GM12878 (cell line): ENCODE results near the gene SPAG16. TPM values are rescaled to one million over a fixed set of nuclear protein-coding genes. Genes with fewer than 3 reads are reported as not detected.

Experiments used
- ATAC-seq: fragments of 200-7000 bp; cut with Tn5 transposase; 3 replicates; pipeline ENCODE4 v1.9.1; 2020; ENCODE audit warnings: mild to moderate bottlenecking, moderate library complexity
- BruUV-seq: library from RNA; stranded (reverse); fragments of 400-500 nt; replicated peaks from 2 replicates; lab custom pipeline; 2021; lab: Mats Ljungman, UMichigan
- CTCF ChIA-PET: fragments of 300-600 bp; sonication (Branson Sonifier 250); formaldehyde crosslinking; extraction: SDS; loops from one replicate; lab custom pipeline; 2021; ENCODE audit warnings: inconsistent platforms; lab: Yijun Ruan, JAX
- POLR2A ChIA-PET: fragments of 350-600 bp; formaldehyde crosslinking; extraction: SDS; loops from one replicate; lab custom pipeline; 2021; ENCODE audit warnings: inconsistent platforms; lab: Charles Lee
- RAD21 ChIA-PET: fragments of 300-600 bp; sonication (Branson Sonifier 250); formaldehyde crosslinking; loops from one replicate; lab custom pipeline; 2023; ENCODE audit warnings: antibody characterized with exemption; ENCODE audit not compliant: unreplicated experiment; lab: Charles Lee
- SMC1A ChIA-PET: fragments of 300-600 bp; sonication (Branson Sonifier 250); formaldehyde crosslinking; loops from one replicate; lab custom pipeline; 2023; ENCODE audit not compliant: unreplicated experiment, uncharacterized antibody; lab: Charles Lee
- DNase-seq: peaks from one replicate; pipeline ENCODE4 v3.0.0-alpha.2; 2011; ENCODE audit warnings: low read depth, low spot score
- FAIRE-seq: peaks from 3 replicates; lab custom pipeline; 2011; peaks lifted over from hg19 to GRCh38; lab: Jason Lieb, UNC
- H2AFZ ChIP-seq: 2 replicates; pipeline ENCODE4 v1.6.0; 2011; ENCODE audit warnings: low read depth, low read length, control low read depth; ENCODE audit not compliant: control insufficient read depth
- H3K27ac ChIP-seq: 2 replicates; pipeline ENCODE4 v1.5.1; 2011; ENCODE audit warnings: control low read depth; ENCODE audit not compliant: control insufficient read depth, insufficient read depth
- H3K27me3 ChIP-seq, 2 experiments: replicated peaks in 1 of 2; 2 replicates each; pipeline versions ENCODE4 v1.6.0 to v1.6.1; 2011; ENCODE audit warnings: low read length in 1 of 2; ENCODE audit not compliant: control insufficient read depth in 2 of 2, insufficient read depth in 2 of 2
- H3K36me3 ChIP-seq, 2 experiments: 2 replicates each; pipeline ENCODE4 v1.5.1; 2011; ENCODE audit warnings: low read length in 1 of 2; ENCODE audit not compliant: control insufficient read depth in 2 of 2, insufficient read depth in 2 of 2
- H3K4me1 ChIP-seq: 2 replicates; pipeline ENCODE4 v1.6.1; 2011; ENCODE audit warnings: mild to moderate bottlenecking, low read length, moderate library complexity, mixed read lengths; ENCODE audit not compliant: control insufficient read depth, insufficient read depth
- H3K4me2 ChIP-seq: 2 replicates; pipeline ENCODE4 v1.6.0; 2011; ENCODE audit warnings: control low read depth; ENCODE audit not compliant: control insufficient read depth, insufficient read depth
- H3K4me3 ChIP-seq: fragments of 200-600 bp; sonication (generic); 2 replicates; pipeline ENCODE4 v1.5.1; 2016
- H3K79me2 ChIP-seq: 2 replicates; pipeline ENCODE4 v1.6.0; 2011; ENCODE audit warnings: low read length; ENCODE audit not compliant: control insufficient read depth, insufficient read depth
- H3K9ac ChIP-seq: 2 replicates; pipeline ENCODE4 v1.8.0; 2011; ENCODE audit warnings: low read length, control low read depth, mixed read lengths; ENCODE audit not compliant: control insufficient read depth, insufficient read depth
- H3K9me3 ChIP-seq: replicated peaks from 3 replicates; pipeline ENCODE4 v1.5.1; 2011; ENCODE audit warnings: mild to moderate bottlenecking, low read length; ENCODE audit not compliant: control insufficient read depth, insufficient read depth
- H4K20me1 ChIP-seq: 2 replicates; pipeline ENCODE4 v1.6.0; 2011; ENCODE audit not compliant: control insufficient read depth, insufficient read depth
- ASH2L ChIP-seq: fragments of 300-600, 200-600 bp; sonication (generic); IDR thresholded peaks from 2 replicates; pipeline ENCODE4 v1.6.1; 2017; ENCODE audit warnings: low read depth, mild to moderate bottlenecking, borderline replicate concordance
- EGR1 ChIP-seq, 2 experiments: IDR thresholded peaks; 1 replicate in 1 of 2; 2 replicates in 1 of 2; pipeline ENCODE4 v1.6.1; 2011 to 2012; ENCODE audit warnings: low read depth in 2 of 2, low read length in 2 of 2, borderline replicate concordance in 1 of 2, mild to moderate bottlenecking in 1 of 2, moderate library complexity in 1 of 2
- FOXM1 ChIP-seq: IDR thresholded peaks from 2 replicates; pipeline ENCODE4 v1.6.1; 2012; ENCODE audit warnings: low read depth, mild to moderate bottlenecking, inconsistent platforms, low read length, moderate library complexity
- GABPA ChIP-seq: IDR thresholded peaks from 2 replicates; pipeline ENCODE4 v1.6.1; 2014; ENCODE audit warnings: antibody characterized with exemption, low read depth, mild to moderate bottlenecking, inconsistent platforms
- MXI1 ChIP-seq: fragments of 150-350 bp; IDR thresholded peaks from 2 replicates; pipeline ENCODE4 v1.6.1; 2011; ENCODE audit warnings: low read depth, mild to moderate bottlenecking, inconsistent platforms, low read length, improper control_type of control experiment
- PBX3 ChIP-seq: IDR thresholded peaks from 2 replicates; pipeline ENCODE4 v1.6.1; 2011; ENCODE audit warnings: mild to moderate bottlenecking, low read depth, low read length, moderate library complexity; ENCODE audit not compliant: insufficient replicate concordance
- RCOR1 ChIP-seq: conservative IDR thresholded peaks from 2 replicates; pipeline ENCODE4 v1.6.1; 2012; ENCODE audit warnings: low read depth, low read length, improper control_type of control experiment
- TBL1XR1 ChIP-seq: IDR thresholded peaks from 2 replicates; pipeline ENCODE4 v1.6.1; 2012; ENCODE audit warnings: low read depth, low read length, improper control_type of control experiment
- ZNF217 ChIP-seq: fragments of 450-650 bp; IDR thresholded peaks from 2 replicates; pipeline ENCODE4 v1.6.1; 2017; ENCODE audit warnings: antibody characterized with exemption, mild to moderate bottlenecking
- ZNF24 ChIP-seq: fragments of 450-650 bp; IDR thresholded peaks from 2 replicates; pipeline ENCODE4 v1.6.1; 2017; ENCODE audit warnings: antibody characterized with exemption, mild to moderate bottlenecking
- ZNF274 ChIP-seq: IDR thresholded peaks from one replicate; pipeline ENCODE4 v1.8.0; 2011; ENCODE audit not compliant: insufficient read length, insufficient read depth
- WGBS: methylation state at CpG from one replicate; pipeline ENCODE4 v1.1.6; 2016; ENCODE audit warnings: low lambda C conversion rate; ENCODE audit not compliant: insufficient replicate concordance, insufficient coverage; ENCODE audit errors: missing lambda C conversion rate; 5-methylcytosine and 5-hydroxymethylcytosine counted together
- in situ Hi-C: fragments of 300-500 bp; cut with MboI; formaldehyde crosslinking; loops from 9 replicates; pipeline ENCODE4 v1.14.3; 2018; ENCODE audit warnings: mixed read lengths
- intact Hi-C: fragments of 100-400 bp; cut with micrococcal nuclease; formaldehyde crosslinking; loops from one replicate; pipeline ENCODE4 v1.14.2; 2022; ENCODE audit not compliant: unreplicated experiment
- polyA plus RNA-seq, 11 experiments: library from polyadenylated mRNA; depleted of rRNA in 4 of 11; unstranded in 6 of 11; stranded (reverse) in 5 of 11; fragments of >200 nt; fragmentation: Nextera tagmentation in 4 of 11; fragmentation: Illumina TruSeq in 1 of 11; extraction: Ambion mirVana in 4 of 11; extraction: Trizol in 1 of 11; gene quantifications; 1 replicate in 1 of 11; 2 replicates in 10 of 11; pipeline versions ENCODE4 v1.2.1 to v1.2.3, GENCODE V29; 2011 to 2016; ENCODE audit warnings: inconsistent platforms in 2 of 11, missing spikeins in 2 of 11, low read depth in 1 of 11
- total RNA-seq, 4 experiments: library from RNA; depleted of rRNA in 3 of 4; stranded (reverse); fragments of >200 nt in 3 of 4; fragmentation: Illumina TruSeq in 1 of 4; extraction: Trizol in 1 of 4; gene quantifications; 2 replicates each; pipeline versions ENCODE4 v1.2.1 to v1.2.3, GENCODE V29; 2013 to 2021
- TF ChIP-seq, protein P1 (sequence below), 3 experiments: IDR thresholded peaks in 2 of 3; conservative IDR thresholded peaks in 1 of 3; 2 replicates each; pipeline ENCODE4 v1.5.1; 2011; ENCODE audit warnings: low read depth in 3 of 3, low read length in 3 of 3, mild to moderate bottlenecking in 3 of 3, control low read depth in 2 of 3, moderate library complexity in 2 of 3, inconsistent platforms in 1 of 3, mixed read lengths in 1 of 3; ENCODE audit not compliant: control insufficient read depth in 2 of 3, insufficient read depth in 1 of 3; ENCODE audit errors: extremely low read depth in 1 of 3
- TF ChIP-seq, protein P2 (sequence below): IDR thresholded peaks from 2 replicates; pipeline ENCODE4 v1.6.1; 2011; ENCODE audit warnings: borderline replicate concordance, low read depth, mild to moderate bottlenecking, moderate library complexity, mixed read lengths, low read length; ENCODE audit not compliant: insufficient read depth; ENCODE audit errors: extremely low read length
- TF ChIP-seq, protein P3 (sequence below): fragments of 450-650 bp; IDR thresholded peaks from 2 replicates; pipeline ENCODE4 v1.6.1; 2018; ENCODE audit warnings: borderline replicate concordance, mild to moderate bottlenecking; ENCODE audit not compliant: partially characterized antibody

SPAG16 gene
- total and polyA plus RNA-seq, 10 of the 15 experiments (the other 5 are each of a cell fraction or from before 2014, with no cell fraction given): 6.0 to 25.0 (median 15.2) TPM

- H3K4me1 ChIP-seq: peaks cover 14% of the 10 kb centered on the region
- TF ChIP-seq, protein P1, sequence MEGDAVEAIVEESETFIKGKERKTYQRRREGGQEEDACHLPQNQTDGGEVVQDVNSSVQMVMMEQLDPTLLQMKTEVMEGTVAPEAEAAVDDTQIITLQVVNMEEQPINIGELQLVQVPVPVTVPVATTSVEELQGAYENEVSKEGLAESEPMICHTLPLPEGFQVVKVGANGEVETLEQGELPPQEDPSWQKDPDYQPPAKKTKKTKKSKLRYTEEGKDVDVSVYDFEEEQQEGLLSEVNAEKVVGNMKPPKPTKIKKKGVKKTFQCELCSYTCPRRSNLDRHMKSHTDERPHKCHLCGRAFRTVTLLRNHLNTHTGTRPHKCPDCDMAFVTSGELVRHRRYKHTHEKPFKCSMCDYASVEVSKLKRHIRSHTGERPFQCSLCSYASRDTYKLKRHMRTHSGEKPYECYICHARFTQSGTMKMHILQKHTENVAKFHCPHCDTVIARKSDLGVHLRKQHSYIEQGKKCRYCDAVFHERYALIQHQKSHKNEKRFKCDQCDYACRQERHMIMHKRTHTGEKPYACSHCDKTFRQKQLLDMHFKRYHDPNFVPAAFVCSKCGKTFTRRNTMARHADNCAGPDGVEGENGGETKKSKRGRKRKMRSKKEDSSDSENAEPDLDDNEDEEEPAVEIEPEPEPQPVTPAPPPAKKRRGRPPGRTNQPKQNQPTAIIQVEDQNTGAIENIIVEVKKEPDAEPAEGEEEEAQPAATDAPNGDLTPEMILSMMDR (IDR thresholded peaks at IDR 0.05 in 2 of 3, conservative IDR thresholded peaks at IDR 0.05 in 1 of 3; ENCODE audit: control insufficient read depth in 2 of 3, extremely low read depth in 1 of 3, insufficient read depth in 1 of 3, low read depth in 3 of 3, low read length in 3 of 3): no peak
- TF ChIP-seq ZNF217: no peak
- no peak for TF ChIP-seq GABPA
- TF ChIP-seq, protein P2, sequence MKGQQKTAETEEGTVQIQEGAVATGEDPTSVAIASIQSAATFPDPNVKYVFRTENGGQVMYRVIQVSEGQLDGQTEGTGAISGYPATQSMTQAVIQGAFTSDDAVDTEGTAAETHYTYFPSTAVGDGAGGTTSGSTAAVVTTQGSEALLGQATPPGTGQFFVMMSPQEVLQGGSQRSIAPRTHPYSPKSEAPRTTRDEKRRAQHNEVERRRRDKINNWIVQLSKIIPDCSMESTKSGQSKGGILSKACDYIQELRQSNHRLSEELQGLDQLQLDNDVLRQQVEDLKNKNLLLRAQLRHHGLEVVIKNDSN: no peak
- no peak for TF ChIP-seq TBL1XR1
- no peak for TF ChIP-seq ASH2L
- no peak for TF ChIP-seq MXI1
- TF ChIP-seq ZNF24: no peak
- TF ChIP-seq PBX3: no peak
- no peak for TF ChIP-seq ZNF274
- TF ChIP-seq RCOR1: no peak
- TF ChIP-seq FOXM1: no peak
- TF ChIP-seq, protein P3, sequence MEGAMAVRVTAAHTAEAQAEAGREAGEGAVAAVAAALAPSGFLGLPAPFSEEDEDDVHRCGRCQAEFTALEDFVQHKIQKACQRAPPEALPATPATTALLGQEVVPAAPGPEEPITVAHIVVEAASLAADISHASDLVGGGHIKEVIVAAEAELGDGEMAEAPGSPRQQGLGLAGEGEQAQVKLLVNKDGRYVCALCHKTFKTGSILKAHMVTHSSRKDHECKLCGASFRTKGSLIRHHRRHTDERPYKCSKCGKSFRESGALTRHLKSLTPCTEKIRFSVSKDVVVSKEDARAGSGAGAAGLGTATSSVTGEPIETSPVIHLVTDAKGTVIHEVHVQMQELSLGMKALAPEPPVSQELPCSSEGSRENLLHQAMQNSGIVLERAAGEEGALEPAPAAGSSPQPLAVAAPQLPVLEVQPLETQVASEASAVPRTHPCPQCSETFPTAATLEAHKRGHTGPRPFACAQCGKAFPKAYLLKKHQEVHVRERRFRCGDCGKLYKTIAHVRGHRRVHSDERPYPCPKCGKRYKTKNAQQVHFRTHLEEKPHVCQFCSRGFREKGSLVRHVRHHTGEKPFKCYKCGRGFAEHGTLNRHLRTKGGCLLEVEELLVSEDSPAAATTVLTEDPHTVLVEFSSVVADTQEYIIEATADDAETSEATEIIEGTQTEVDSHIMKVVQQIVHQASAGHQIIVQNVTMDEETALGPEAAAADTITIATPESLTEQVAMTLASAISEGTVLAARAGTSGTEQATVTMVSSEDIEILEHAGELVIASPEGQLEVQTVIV: no peak
- TF ChIP-seq EGR1 (IDR thresholded peaks at IDR 0.05; ENCODE audit: borderline replicate concordance in 1 of 2, low read depth in 2 of 2, low read length in 2 of 2): no peak
- ATAC-seq (no peak), DNase-seq (no peak), FAIRE-seq (no peak)
- in situ Hi-C loops (no loop called here), intact Hi-C loops (no loop called here)
- H2AFZ ChIP-seq: no peak overlapping the region
- SMC1A ChIA-PET: interaction anchor here (1.6 to 6.5 kb wide), 2 partner anchors 11 to 23 kb away, joined by 4 to 84 read pairs; no protein-coding TSS in a partner anchor
- no TSS peak for BruUV-seq
- POLR2A ChIA-PET: no interaction called here
- H3K27me3 ChIP-seq: no peaks in the 10 kb centered on the region
- no peak overlapping the region for H3K4me2 ChIP-seq
- 82% methylated on average over 1 of the region's 1 CpG for WGBS
- no peak overlapping the region for H3K27ac ChIP-seq
- no peaks in the 10 kb centered on the region for H4K20me1 ChIP-seq
- H3K9ac ChIP-seq: no peak overlapping the region
- CTCF ChIA-PET: interaction anchor here (1.0 kb wide), 1 partner anchor 760 kb away, joined by 3 read pairs; no protein-coding TSS in a partner anchor
- no peak overlapping the region for H3K4me3 ChIP-seq
- RAD21 ChIA-PET: interaction anchor here (1.9 kb wide), 1 partner anchor 11 kb away, joined by 10 read pairs; no protein-coding TSS in a partner anchor
- H3K9me3 ChIP-seq: no peaks in the 10 kb centered on the region
- H3K79me2 ChIP-seq: no peaks in the 10 kb centered on the region
- no peaks in the 10 kb centered on the region for H3K36me3 ChIP-seq
Measured at GRCh38 chr2:213763354-213763753, 479.1 kb downstream of the SPAG16 start.
